GM21737 (cell line): Measurements from ENCODE around the gene ACBD4.

Experiments
- ATAC-seq: cut with Tn5 transposase; IDR thresholded peaks from one replicate; pipeline ENCODE4 v1.9.1; 2021; ENCODE audit warnings: mild to moderate bottlenecking, moderate library complexity; ENCODE audit not compliant: unreplicated experiment

ACBD4 gene

DNA sequence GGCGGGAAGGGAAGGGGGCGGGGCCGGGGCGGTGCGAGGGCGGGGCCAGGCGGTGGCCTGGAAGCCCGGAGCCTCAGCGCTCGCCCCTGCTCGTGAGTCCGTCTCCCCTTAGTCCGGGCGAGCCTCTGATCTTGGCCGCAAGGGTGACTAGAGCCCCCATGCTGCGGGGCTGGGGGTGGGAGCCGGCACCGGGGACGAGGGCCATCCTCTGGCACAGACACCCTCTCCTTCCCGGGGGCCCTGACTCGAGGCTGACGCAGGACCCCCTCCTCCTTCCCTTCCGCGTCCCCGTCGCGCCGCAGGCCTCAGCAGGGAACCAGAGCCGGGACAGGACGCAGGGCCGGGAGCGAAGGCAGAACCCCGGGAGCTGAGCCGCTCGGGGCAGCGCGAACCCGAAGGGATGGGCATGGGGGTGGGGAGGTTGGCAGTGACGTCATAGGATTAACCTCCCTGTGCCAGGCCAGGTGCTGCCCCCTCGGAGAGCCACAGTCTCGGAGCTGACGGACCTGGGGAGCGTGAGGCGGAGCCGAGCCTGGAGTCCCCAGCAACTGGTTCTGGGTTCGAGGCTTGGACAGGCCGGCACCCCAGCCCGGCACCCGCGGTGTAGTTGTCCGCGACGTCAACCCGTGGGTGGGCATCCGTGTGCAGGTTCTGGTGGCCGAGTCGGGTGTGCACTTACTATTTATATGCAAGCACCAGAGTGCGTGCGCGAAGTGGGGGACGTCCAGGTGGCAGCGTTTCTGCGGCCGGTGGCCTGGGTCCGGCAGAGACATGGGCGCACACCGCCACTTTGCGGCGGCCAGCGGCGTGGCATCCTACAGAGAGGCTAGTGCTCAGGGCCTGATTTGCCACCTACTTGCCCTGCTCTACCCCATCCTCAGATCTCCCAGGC lies 2.7 kb upstream of the ACBD4 start:
- ATAC-seq: no peak

DNA sequence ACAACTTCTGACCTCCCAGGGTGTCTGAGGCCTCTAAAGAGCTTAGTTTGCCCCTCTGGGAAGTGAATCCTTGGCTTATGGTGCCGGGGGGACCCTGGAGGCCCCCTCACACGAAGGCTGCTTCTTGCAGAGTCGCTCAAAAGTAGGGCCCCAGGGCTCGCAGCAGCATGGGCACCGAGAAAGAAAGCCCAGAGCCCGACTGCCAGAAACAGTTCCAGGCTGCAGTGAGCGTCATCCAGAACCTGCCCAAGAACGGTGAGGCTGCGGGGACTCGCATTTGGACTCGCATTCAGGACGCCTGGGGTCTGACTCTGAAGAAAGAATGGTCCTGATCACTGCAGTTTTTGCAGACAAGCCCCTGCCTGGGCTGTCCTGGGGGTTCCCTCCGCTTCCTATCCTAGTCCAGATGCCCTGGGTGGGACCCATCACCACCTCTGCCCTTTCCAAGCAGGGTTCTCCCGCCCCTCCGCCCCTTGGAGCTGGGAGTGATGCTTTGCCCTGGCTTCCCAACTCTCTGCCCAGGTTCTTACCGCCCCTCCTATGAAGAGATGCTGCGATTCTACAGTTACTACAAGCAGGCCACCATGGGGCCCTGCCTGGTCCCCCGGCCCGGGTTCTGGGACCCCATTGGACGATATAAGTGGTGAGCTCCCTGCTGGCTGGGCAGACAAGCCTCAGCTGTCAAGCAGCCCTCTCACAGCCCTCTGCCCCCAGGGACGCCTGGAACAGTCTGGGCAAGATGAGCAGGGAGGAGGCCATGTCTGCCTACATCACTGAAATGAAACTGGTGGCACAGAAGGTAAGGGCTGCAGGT lies 698 bp downstream of the ACBD4 start:
- ATAC-seq: no peak

- ATAC-seq: no peak
Observed at GRCh38 chr17:45136846-45137560, 1.5 kb downstream of the ACBD4 start.

DNA sequence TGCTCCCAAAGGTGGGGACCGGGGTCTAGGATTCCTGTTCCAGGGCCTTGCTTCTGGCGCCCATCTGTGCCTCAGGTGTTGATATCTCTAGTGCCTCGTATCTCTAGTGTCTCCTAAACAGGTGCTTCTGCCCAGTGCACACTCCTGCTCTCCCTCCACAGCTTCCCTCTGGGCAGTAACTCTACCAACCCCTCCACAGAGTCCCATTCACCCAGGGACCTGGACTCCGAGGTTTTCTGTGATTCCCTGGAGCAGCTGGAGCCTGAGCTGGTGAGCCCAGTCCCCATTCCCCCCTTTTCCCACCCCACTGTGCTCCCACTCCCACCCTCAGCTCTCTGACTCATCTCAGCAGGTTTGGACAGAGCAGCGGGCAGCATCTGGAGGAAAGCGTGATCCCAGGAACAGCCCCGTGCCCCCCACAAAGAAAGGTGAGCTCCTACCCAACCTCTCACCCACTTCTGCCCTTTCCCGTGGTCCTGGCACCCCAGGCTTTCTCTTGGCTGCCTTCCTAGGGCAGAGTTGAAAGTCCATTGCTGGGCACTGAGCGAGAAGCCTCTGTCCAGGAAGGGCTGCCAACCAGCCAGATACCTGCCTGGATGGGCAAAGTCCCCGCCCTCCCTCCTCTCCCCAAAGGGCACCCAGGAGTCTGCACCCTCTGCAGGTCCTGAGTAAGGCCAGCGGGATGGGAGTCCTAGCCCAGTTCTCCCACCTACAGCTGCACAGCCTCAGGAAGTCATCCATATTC lies 2.2 kb downstream of the ACBD4 start:
- ATAC-seq: no peak

DNA sequence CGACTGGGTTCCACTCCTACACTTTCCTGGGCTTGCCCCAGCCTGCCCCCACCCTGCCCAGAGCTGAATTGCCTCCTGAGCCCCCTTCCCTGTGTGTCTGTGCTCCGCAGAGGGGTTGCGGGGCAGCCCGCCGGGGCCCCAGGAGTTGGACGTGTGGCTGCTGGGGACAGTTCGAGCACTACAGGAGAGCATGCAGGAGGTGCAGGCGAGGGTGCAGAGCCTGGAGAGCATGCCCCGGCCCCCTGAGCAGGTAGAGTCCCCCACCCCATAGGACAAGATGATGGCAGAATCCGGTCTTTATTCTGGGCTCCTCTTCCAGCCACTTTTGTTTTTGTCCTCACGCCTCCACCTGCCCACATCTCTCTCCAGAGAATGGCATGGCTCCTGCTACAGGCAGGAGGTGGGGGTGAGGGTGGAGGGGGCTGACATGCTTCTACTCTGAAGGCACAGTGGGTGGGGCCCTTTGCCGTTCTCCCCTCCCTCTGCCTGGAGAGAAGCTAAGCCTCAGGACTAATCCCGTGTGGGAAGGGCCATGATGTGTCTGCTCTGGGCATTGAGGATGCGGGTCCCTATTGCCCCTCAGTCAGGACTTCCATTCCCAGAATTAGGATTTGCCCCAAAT lies 3.5 kb downstream of the ACBD4 start:
- no peak for ATAC-seq

DNA sequence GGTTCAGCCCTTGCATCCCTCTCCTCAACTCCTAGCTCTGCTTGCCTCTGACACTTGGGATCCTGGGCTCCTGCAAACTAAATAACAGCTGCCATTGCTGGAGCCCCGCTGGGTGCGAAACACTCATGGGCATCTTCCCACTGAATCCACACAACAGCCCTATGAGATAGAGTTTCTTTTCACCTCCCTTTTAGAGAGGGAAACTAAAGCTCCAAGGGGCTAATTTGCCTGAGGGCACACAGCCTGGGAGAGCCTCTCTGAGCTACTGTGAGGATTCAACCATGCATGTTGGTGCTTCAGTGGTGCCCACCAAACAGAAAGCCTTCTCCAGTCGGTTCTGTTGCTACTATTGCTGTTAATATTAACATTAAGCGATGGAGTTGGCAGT lies 4.0 kb downstream of the ACBD4 start:
- no peak for ATAC-seq

DNA sequence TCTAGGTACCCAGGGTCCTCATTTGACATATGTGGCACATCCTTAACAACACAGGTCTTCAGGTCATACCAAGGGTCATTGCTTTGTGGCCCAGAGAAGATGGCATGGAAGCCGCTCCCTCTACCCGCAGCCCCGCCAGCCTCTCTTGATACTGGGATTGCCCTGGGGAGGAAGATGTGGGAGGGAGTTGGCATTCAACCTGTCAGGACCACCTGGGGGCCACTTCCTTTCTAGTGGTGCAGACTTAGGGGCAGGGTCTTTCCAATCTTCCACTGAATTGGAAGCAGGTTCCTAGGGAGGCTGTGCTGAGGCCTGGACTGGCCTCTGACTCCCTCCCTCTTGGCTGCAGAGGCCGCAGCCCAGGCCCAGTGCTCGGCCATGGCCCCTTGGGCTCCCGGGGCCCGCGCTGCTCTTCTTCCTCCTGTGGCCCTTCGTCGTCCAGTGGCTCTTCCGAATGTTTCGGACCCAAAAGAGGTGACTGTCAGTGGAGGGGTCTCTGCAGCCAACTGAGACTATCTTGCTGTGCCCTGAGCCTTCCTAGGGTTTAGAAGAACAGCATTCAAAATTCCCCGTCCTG lies 7.7 kb downstream of the ACBD4 start:
- no peak for ATAC-seq

DNA sequence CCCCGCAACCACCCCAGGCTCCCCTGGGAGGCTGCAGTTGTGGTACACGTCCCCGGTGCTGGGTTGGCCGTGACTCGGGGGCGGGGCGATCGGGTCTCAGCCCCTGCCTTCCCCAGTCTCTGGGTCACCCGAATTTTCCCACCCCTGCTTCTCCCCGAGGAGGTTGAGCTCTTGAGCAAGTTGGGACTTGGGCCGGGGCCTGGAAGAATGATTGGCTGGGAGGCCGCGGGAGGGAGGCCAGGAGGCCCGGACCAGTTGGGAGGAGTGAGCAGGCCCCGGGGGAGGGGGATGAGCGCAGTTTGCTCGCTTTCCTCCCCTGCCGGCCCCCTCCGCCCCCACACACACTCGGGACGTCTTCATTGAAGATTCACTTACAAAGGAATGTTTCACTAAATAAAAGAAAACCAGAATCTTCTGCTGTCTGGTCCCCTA lies 8.3 kb downstream of the ACBD4 start:
- no peak for ATAC-seq

- no peak for ATAC-seq
Observed at GRCh38 chr17:45144199-45145034, 8.9 kb downstream of the ACBD4 start.

- no peak for ATAC-seq
Observed at GRCh38 chr17:45145035-45145389, 9.5 kb downstream of the ACBD4 start.

GRCh38 chr17:45146166-45146565 lies 10.7 kb downstream of the ACBD4 start:
- ATAC-seq: no peak

DNA sequence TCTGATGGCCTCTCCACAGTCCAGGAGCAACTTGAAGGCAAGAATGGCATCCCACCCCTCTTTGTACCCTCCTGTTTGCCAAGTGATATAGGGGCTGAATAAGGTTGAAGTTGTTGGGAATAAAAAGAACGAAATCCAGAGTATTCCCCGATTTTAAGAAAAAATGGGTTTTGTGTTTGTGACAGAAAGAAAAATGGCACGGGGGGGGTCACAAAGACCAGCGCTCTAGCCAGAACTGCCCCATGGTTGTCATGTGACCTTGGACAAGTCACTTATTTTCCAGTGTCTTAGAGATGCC lies 11.1 kb downstream of the ACBD4 start:
- no peak for ATAC-seq

DNA sequence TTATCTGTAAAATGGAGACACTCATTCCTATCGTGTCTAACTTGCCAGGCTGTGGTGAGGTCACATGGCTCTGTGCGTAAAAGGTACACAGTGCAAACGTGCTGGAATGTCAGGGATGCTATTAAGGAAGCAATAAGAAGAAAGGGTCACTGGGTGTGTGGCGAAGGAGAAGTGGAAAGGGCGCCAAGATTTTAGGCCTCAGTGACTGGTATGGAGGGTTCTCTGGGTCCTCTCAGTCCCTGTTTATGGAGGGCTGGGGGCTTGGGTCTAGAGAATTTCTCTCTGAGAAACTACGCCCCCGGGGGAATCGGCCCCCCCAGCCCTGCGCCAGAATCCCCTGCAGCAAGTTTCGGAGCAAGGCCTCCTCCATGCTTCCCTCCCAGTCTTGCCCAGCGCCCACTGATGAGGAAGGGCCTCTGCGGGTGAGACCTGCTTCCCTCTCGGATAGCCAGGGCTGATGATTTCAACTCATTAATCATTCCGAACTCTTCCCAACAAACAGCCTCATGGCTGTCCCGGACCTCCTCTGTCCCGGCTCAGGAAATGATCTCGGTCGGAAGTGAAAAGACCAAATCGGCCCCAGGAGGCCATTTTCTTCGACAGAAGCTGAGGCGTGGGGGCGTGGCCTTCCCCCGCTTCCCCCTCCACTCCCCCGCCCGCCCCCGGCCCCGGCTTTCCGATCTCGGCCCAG lies 11.5 kb downstream of the ACBD4 start:
- ATAC-seq: no peak

- no peak for ATAC-seq
Observed at GRCh38 chr17:45147581-45148182, 12.2 kb downstream of the ACBD4 start.

GRCh38 chr17:45148183-45149036 lies 12.9 kb downstream of the ACBD4 start, which contains the start of gene HEXIM1:
HEXIM1 (plus strand) TSS chr17:45148475; CDS start chr17:45149191, 716 bp downstream.
- peak; percentile 56 for ATAC-seq

DNA sequence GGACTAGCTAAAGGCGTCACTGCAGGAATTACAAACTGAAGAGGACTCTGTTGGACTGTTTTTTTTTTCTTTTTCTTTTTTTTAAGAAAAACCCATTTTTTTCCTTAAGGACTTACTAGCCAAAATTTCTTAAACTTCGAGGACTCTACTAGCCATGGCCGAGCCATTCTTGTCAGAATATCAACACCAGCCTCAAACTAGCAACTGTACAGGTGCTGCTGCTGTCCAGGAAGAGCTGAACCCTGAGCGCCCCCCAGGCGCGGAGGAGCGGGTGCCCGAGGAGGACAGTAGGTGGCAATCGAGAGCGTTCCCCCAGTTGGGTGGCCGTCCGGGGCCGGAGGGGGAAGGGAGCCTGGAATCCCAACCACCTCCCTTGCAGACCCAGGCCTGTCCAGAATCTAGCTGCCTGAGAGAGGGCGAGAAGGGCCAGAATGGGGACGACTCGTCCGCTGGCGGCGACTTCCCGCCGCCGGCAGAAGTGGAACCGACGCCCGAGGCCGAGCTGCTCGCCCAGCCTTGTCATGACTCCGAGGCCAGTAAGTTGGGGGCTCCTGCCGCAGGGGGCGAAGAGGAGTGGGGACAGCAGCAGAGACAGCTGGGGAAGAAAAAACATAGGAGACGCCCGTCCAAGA lies 13.7 kb downstream of the ACBD4 start:
- ATAC-seq: peak; percentile 22
